Smooth muscle cell (in vitro differentiated cells): ENCODE measurements around the gene AKT1. TPM values are rescaled to one million over a fixed set of nuclear protein-coding genes. Genes with fewer than 3 reads are reported as not detected.

Experiments
- DNase-seq: peaks from one replicate; lab custom pipeline; 2025; ENCODE audit not compliant: unreplicated experiment; lab: John Stamatoyannopoulos, UW
- H2AFZ ChIP-seq: fragments of 200-600 bp; sonication (generic); 2 replicates; pipeline ENCODE4 v1.6.0; 2016; ENCODE audit warnings: antibody characterized with exemption, low read depth, mild to moderate bottlenecking
- H3F3A ChIP-seq: fragments of 200-600 bp; sonication (generic); 2 replicates; pipeline ENCODE4 v1.6.0; 2017; ENCODE audit warnings: antibody characterized with exemption, low read depth
- H3K27ac ChIP-seq: fragments of 200-600 bp; sonication (generic); 2 replicates; pipeline ENCODE4 v1.5.1; 2016; ENCODE audit warnings: low read depth, mild to moderate bottlenecking
- H3K27me3 ChIP-seq: fragments of 200-600 bp; sonication (generic); 2 replicates; pipeline ENCODE4 v1.6.1; 2016; ENCODE audit warnings: low read depth, mild to moderate bottlenecking
- H3K36me3 ChIP-seq: fragments of 200-600 bp; sonication (generic); 2 replicates; pipeline ENCODE4 v1.5.1; 2016; ENCODE audit warnings: low read depth
- H3K4me1 ChIP-seq: fragments of 200-600 bp; sonication (generic); 2 replicates; pipeline ENCODE4 v1.5.1; 2016; ENCODE audit warnings: low read depth
- H3K4me2 ChIP-seq: fragments of 200-600 bp; sonication (generic); 2 replicates; pipeline ENCODE4 v1.6.0; 2016; ENCODE audit warnings: mild to moderate bottlenecking
- H3K4me3 ChIP-seq: fragments of 200-600 bp; sonication (generic); 2 replicates; pipeline ENCODE4 v1.5.1; 2016; ENCODE audit warnings: mild to moderate bottlenecking
- H3K79me2 ChIP-seq: fragments of 200-600 bp; sonication (generic); 2 replicates; pipeline ENCODE4 v1.6.0; 2016; ENCODE audit warnings: low read depth, mild to moderate bottlenecking
- H3K9ac ChIP-seq: fragments of 200-600 bp; sonication (generic); 2 replicates; pipeline ENCODE4 v1.6.0; 2016; ENCODE audit warnings: low read depth
- H3K9me3 ChIP-seq: fragments of 200-600 bp; sonication (generic); replicated peaks from 2 replicates; pipeline ENCODE4 v1.5.1; 2016; ENCODE audit warnings: low read depth
- H4K20me1 ChIP-seq: fragments of 200-600 bp; sonication (generic); 2 replicates; pipeline ENCODE4 v1.6.0; 2016; ENCODE audit warnings: low read depth
- WGBS: methylation state at CpG from one replicate; pipeline ENCODE4 v1.1.7; 2016; ENCODE audit warnings: low lambda C conversion rate; 5-methylcytosine and 5-hydroxymethylcytosine counted together
- polyA plus RNA-seq: library from polyadenylated mRNA; unstranded; fragments of >200 nt; fragmentation: Nextera tagmentation; extraction: Ambion mirVana; gene quantifications from 2 replicates; pipeline ENCODE4 v1.2.1, GENCODE V29; 2016
- total RNA-seq: library from RNA; depleted of rRNA; stranded (reverse); fragments of >200 nt; gene quantifications from 2 replicates; pipeline ENCODE4 v1.2.3, GENCODE V29; 2014
- TF ChIP-seq, protein P1 (sequence below): fragments of 200-600 bp; sonication (generic); IDR thresholded peaks from 2 replicates; pipeline ENCODE4 v1.5.1; 2017; ENCODE audit warnings: borderline replicate concordance, mild to moderate bottlenecking, antibody characterized with exemption; ENCODE audit not compliant: insufficient read depth, poor library complexity, severe bottlenecking

Gene AKT1
- total and polyA plus RNA-seq, 2 experiments from 2014 or later, result 99.9 to 189 TPM

DNA sequence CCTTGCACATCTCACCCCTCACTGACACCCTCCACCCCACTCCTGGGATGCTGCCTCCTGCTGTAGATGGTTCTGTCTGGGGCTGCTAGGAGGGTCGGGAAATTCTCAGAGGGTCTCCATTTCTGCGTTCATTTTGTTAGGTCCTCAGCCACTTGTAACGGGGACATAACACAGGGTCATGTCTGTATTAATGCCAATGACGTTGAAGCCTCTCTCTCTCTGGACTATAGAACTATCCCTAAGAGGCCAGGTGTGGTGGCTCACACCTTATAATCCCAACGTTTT is 28.0 kb downstream of the AKT1 start:
- no peak overlapping the region for H3K4me2 ChIP-seq
- 90% methylated on average over 5 of the region's 5 CpGs for WGBS
- no peaks in the 10 kb centered on the region for H3K79me2 ChIP-seq

DNA sequence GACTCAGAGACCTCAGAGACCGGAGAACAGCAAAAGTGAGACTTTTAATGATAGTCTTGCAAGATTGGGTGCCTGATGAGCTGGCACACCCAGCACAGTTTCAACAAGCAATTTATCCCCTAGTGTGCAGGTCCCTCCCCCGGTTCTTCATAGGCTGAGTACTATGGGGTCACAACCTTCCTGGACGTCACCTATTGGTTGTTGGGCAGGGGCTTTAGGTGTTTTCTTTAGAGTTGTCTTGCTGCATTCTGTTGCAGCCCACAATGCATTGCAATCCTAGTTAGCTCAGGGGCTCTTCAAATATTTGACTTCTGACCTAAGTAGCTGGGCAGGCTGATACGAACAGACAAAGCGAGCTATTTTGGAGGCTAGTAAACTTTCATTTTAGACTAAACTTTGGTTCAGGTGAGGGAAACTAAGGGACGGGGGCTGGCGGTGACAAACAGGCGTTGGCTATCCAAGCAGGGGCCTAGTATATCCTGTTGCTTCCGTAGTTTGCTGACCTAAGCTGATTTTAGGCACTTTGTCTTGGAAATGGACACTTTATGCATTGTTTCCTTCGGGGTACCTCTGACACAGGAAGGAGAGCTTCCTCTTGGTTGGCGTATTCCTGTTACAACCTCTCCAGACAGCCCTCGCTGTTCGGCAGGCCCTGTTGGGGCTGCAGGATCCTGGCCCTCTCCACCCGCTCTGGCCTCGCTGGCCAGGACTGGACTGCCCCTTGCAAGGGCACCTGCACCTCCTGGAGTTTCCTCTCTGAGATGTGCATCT is 28.5 kb downstream of the AKT1 start:
- Histone ChIP-seq H3K4me2 (no peak overlapping the region), H3K9me3 (no peaks in the 10 kb centered on the region), H3K4me1 (peaks cover 5% of the 10 kb centered on the region), H3K79me2 (no peaks in the 10 kb centered on the region), H3F3A (peaks cover 5% of the 10 kb centered on the region), H2AFZ (no peak overlapping the region), H3K27ac (no peak overlapping the region), H4K20me1 (no peaks in the 10 kb centered on the region), H3K9ac (no peak overlapping the region), H3K27me3 (no peaks in the 10 kb centered on the region), H3K4me3 (no peak overlapping the region), H3K36me3 (no peaks in the 10 kb centered on the region)
- 94% methylated on average over 15 of the region's 15 CpGs for WGBS
- no peak for DNase-seq
- TF ChIP-seq, protein P1, sequence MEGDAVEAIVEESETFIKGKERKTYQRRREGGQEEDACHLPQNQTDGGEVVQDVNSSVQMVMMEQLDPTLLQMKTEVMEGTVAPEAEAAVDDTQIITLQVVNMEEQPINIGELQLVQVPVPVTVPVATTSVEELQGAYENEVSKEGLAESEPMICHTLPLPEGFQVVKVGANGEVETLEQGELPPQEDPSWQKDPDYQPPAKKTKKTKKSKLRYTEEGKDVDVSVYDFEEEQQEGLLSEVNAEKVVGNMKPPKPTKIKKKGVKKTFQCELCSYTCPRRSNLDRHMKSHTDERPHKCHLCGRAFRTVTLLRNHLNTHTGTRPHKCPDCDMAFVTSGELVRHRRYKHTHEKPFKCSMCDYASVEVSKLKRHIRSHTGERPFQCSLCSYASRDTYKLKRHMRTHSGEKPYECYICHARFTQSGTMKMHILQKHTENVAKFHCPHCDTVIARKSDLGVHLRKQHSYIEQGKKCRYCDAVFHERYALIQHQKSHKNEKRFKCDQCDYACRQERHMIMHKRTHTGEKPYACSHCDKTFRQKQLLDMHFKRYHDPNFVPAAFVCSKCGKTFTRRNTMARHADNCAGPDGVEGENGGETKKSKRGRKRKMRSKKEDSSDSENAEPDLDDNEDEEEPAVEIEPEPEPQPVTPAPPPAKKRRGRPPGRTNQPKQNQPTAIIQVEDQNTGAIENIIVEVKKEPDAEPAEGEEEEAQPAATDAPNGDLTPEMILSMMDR, result no peak

More for the DNA sequence above, 28.0 kb downstream of the AKT1 start:
- H4K20me1 ChIP-seq, result no peaks in the 10 kb centered on the region
- H3F3A ChIP-seq, result peaks cover 5% of the 10 kb centered on the region
- H3K4me1 ChIP-seq, result peaks cover 5% of the 10 kb centered on the region
- H3K4me3 ChIP-seq, result no peak overlapping the region
- no peak overlapping the region for H3K27ac ChIP-seq
- TF ChIP-seq, protein P1, result no peak
- H2AFZ ChIP-seq, result no peak overlapping the region
- H3K9ac ChIP-seq, result no peak overlapping the region
- H3K36me3 ChIP-seq, result no peaks in the 10 kb centered on the region
- no peaks in the 10 kb centered on the region for H3K27me3 ChIP-seq
- H3K9me3 ChIP-seq, result no peaks in the 10 kb centered on the region
- no peak for DNase-seq

DNA sequence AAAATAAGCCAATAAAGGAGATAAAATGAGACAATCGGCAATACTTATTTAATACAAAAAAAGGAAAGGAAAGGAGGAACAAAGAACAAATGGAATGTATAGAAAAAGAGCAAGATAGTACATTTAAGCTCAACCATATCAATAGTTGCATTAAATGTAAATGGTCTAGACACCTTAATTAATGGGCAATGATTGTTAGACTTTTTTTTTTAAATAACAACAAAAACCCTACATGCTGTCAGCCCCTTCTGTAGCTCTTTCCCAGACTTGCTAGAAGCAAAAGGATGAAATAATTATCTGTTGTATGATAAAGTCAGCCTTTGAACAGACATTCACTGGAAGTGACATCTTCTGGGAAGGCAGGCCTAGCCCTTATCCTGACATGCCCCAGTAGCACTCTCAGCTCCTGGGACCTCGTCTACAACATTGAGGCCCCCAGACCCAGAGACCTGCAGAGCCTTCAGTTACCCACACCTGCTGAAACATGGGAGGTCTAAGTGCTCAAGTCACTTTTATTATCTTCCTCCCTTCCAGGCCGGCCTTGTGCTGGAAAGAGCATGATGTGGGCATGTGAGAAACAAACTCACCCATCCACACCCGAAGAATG is 29.2 kb downstream of the AKT1 start:
- H3K27me3 ChIP-seq, result no peaks in the 10 kb centered on the region
- no peak overlapping the region for H3K4me2 ChIP-seq
- H3K4me1 ChIP-seq, result peaks cover 5% of the 10 kb centered on the region
- H3K9me3 ChIP-seq, result no peaks in the 10 kb centered on the region
- no peak for DNase-seq
- 91% methylated on average over 4 of the region's 4 CpGs for WGBS
- H3F3A ChIP-seq, result peaks cover 5% of the 10 kb centered on the region
- no peaks in the 10 kb centered on the region for H3K79me2 ChIP-seq
- no peaks in the 10 kb centered on the region for H3K36me3 ChIP-seq
- no peak overlapping the region for H3K4me3 ChIP-seq
- TF ChIP-seq, protein P1, result no peak
- no peak overlapping the region for H3K9ac ChIP-seq
- H3K27ac ChIP-seq, result no peak overlapping the region
- no peaks in the 10 kb centered on the region for H4K20me1 ChIP-seq
- no peak overlapping the region for H2AFZ ChIP-seq
